Suprapubic skin (tissue), 4 donors: ENCODE measurements around the gene FRMD4A. TPM values are rescaled to one million over a fixed set of nuclear protein-coding genes. Genes with fewer than 3 reads are reported as not detected.
A peak's percentile ranks its signal among the peaks of the same experiment; 100 is the strongest.

Source experiments
- DNase-seq, 2 donors: peaks; one replicate each; pipeline ENCODE4 v3.0.0-alpha.2; 2019; ENCODE audit warnings: low spot score in 2 of 2
- H3K27ac ChIP-seq: fragments of 200-600 bp; sonication (generic); one replicate; pipeline ENCODE4 v1.5.1; 2019
- H3K27me3 ChIP-seq: fragments of 200-600 bp; sonication (generic); one replicate; pipeline ENCODE4 v1.5.1; 2019
- H3K36me3 ChIP-seq: fragments of 200-600 bp; sonication (generic); one replicate; pipeline ENCODE4 v1.5.1; 2019
- H3K4me1 ChIP-seq: fragments of 200-600 bp; sonication (generic); one replicate; pipeline ENCODE4 v1.5.1; 2019
- H3K4me3 ChIP-seq: fragments of 200-600 bp; sonication (generic); one replicate; pipeline ENCODE4 v1.5.1; 2019; ENCODE audit warnings: mild to moderate bottlenecking
- H3K9me3 ChIP-seq: fragments of 200-600 bp; sonication (generic); one replicate; pipeline ENCODE4 v1.5.1; 2019
- EP300 ChIP-seq: sonication (generic); formaldehyde crosslinking; IDR thresholded peaks from one replicate; pipeline ENCODE4 v1.6.1; 2017; ENCODE audit warnings: antibody characterized with exemption
- POLR2A ChIP-seq, 2 donors: fragments of 450-650 bp; IDR thresholded peaks; one replicate each; pipeline ENCODE4 v1.6.1; 2017; ENCODE audit warnings: antibody characterized with exemption in 2 of 2, mild to moderate bottlenecking in 2 of 2, moderate library complexity in 2 of 2
- POLR2AphosphoS5 ChIP-seq, 3 donors: sonication (generic); formaldehyde crosslinking; IDR thresholded peaks; one replicate each; pipeline ENCODE4 v1.6.1; 2017; ENCODE audit warnings: antibody characterized with exemption in 3 of 3
- WGBS: methylation state at CpG from one replicate; pipeline ENCODE4 v1.1.5; 2018; 5-methylcytosine and 5-hydroxymethylcytosine counted together
- total RNA-seq, 4 donors: library from RNA; depleted of rRNA; stranded (reverse); fragments of >200 nt; gene quantifications; one replicate each; pipeline ENCODE4 v1.1.0, GENCODE V29; 2016
- TF ChIP-seq, protein P1 (sequence below), 2 donors: fragments of 200-600 bp in 1 of 2; fragments of 450-650 bp in 1 of 2; sonication (generic) in 1 of 2; IDR thresholded peaks; one replicate each; pipeline ENCODE4 v1.5.1; 2016 to 2019; ENCODE audit warnings: antibody characterized with exemption in 2 of 2, mild to moderate bottlenecking in 1 of 2, moderate library complexity in 1 of 2

Gene FRMD4A
- total RNA-seq, 4 donors from 2014 or later: 27.4 to 86.3 (median 58.0) TPM

DNA sequence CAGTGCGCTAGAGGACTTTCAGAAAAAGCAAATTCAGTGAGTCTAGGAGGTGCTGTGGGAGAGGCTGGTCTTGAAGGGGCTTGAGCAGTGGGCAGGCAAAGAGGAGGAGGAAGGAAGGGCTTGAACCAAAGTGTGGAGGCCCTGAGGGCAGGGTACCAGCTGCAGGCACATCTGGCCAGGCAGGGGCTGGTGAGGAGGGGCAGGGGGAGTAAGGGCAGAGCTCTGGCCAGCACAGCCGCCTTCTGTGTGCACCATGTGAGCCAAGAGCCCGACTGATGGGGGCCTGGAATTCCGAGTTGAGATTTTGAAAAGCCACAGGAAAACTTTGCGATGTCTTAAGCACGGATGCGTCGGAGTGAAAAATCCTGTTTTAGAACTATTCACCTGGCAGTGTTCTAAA lies 669.5 kb downstream of the FRMD4A start:
- TF ChIP-seq EP300 (no peak), POLR2A (IDR thresholded peaks at IDR 0.05) (no peak), POLR2AphosphoS5 (IDR thresholded peaks at IDR 0.05) (no peak)
- TF ChIP-seq, protein P1, sequence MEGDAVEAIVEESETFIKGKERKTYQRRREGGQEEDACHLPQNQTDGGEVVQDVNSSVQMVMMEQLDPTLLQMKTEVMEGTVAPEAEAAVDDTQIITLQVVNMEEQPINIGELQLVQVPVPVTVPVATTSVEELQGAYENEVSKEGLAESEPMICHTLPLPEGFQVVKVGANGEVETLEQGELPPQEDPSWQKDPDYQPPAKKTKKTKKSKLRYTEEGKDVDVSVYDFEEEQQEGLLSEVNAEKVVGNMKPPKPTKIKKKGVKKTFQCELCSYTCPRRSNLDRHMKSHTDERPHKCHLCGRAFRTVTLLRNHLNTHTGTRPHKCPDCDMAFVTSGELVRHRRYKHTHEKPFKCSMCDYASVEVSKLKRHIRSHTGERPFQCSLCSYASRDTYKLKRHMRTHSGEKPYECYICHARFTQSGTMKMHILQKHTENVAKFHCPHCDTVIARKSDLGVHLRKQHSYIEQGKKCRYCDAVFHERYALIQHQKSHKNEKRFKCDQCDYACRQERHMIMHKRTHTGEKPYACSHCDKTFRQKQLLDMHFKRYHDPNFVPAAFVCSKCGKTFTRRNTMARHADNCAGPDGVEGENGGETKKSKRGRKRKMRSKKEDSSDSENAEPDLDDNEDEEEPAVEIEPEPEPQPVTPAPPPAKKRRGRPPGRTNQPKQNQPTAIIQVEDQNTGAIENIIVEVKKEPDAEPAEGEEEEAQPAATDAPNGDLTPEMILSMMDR (IDR thresholded peaks at IDR 0.05): no peak
- Histone ChIP-seq H3K27ac (peak overlapping the region; percentile 58), H3K36me3 (peaks cover 63% of the 10 kb centered on the region), H3K4me3 (no peak overlapping the region), H3K27me3 (no peaks in the 10 kb centered on the region), H3K4me1 (peaks cover 23% of the 10 kb centered on the region), H3K9me3 (no peaks in the 10 kb centered on the region)
- WGBS: 30% methylated on average over 8 of the region's 8 CpGs
- no peak for DNase-seq

DNA sequence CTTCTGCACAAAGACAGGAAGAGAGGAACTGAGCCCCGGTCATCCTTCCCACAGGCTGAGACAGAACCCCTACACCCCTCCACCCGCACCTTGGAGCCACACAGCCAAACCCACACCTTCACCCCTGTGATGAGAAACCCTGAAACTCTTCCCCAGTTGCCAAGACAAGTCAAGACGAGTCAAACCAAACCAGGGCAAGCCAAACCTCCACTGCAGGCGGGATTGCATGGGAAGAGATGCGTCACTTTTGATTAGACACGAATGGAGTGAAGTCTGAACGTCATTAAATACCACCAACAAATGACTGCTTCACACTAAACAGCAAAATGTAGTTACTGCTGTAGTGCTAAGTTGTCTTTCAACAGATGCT lies 670.2 kb downstream of the FRMD4A start:
- peaks cover 23% of the 10 kb centered on the region for H3K4me1 ChIP-seq
- H3K9me3 ChIP-seq: no peaks in the 10 kb centered on the region
- whole genome bisulfite sequencing: 43% methylated on average over 7 of the region's 7 CpGs
- DNase-seq: no peak
- H3K36me3 ChIP-seq: peaks cover 63% of the 10 kb centered on the region
- H3K27ac ChIP-seq: peak overlapping the region; percentile 64
- TF ChIP-seq POLR2AphosphoS5 (IDR thresholded peaks at IDR 0.05) (no peak), POLR2A (IDR thresholded peaks at IDR 0.05) (no peak), EP300 (no peak)
- TF ChIP-seq, protein P1 (IDR thresholded peaks at IDR 0.05): no peak
- no peaks in the 10 kb centered on the region for H3K27me3 ChIP-seq
- H3K4me3 ChIP-seq: no peak overlapping the region

DNA sequence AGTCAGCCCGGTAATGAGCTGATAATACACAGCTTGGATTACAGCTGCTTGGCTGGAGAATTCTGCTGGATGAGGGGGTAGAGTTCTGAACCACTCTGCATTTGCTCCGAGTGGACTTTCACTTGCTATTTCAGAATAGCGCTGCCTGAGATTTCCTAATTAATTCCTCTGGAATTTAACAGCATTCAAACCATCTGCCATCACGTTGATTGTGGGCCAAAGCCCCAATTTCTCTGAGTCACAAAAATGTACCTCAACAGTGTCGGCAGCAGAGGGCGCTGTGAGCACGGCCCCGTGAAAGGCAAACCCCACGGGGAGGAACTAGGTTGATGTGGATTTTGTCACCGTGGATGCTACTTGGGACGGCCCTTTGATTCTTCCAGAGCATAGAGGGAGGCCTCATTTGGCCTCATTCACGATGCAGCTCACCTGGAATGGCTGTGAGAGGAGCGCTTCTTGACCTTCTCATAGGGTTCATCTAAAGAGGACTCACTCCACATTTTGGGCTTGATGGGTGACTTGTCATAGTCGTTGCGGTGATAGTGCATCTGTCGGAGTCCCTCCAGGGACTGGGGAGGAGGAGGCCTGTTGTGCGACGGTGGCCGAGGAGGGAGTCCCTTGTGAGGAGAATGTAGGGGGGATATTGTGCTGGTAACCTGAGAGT lies 670.7 kb downstream of the FRMD4A start:
- TF ChIP-seq, protein P1 (IDR thresholded peaks at IDR 0.05): peak; percentile 82 to 86
- no peak for TF ChIP-seq POLR2AphosphoS5 (IDR thresholded peaks at IDR 0.05)
- Histone ChIP-seq H3K9me3 (no peaks in the 10 kb centered on the region), H3K36me3 (peaks cover 63% of the 10 kb centered on the region), H3K4me3 (no peak overlapping the region), H3K27me3 (no peaks in the 10 kb centered on the region), H3K27ac (peak overlapping the region; percentile 64), H3K4me1 (peaks cover 23% of the 10 kb centered on the region)
- WGBS: 13% methylated on average over 17 of the region's 19 CpGs
- DNase-seq: peak in 1 of 2 donors; percentile 80

DNA sequence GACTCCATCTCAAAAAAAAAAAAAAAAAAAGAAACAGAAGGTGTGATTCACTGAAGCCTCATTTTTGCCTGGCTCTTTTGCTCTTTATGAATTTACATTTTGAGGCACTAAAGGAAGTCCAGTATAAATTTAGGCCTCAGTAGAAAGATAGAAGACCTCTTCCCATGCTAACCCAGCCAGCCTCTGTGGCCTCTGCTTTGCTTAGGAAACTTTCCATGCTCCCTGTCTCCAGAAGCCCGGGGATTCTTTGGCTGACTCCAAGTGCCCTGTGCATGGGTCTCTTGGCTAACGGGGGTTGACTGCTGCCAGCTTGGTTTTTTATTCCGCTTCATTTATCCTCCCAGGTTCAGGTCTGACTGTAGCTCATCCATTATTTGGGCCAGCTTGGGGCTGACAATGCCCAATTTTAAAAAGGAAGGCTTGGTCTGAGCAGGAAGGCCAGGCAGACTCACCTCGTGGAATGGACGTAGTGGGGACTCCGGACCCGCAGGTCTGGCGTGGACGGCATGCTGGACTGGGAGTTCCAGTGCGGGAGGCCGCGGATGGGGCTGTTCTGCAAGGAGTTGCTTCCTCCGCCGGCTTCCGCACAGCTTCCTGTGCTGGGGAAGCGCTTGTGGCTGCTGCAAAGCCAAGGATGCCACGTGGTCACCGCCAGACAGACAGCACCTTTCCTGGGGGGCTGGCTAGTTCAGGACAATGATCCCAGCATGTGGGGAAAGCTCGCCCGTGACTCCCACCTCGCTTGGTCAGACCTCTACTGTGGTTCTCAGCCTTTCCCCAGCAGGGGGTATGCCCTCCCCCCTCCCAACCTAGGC lies 671.6 kb downstream of the FRMD4A start:
- no peak overlapping the region for H3K27ac ChIP-seq
- 79% methylated on average over 18 of the region's 21 CpGs for whole genome bisulfite sequencing
- H3K36me3 ChIP-seq: peaks cover 63% of the 10 kb centered on the region

DNA sequence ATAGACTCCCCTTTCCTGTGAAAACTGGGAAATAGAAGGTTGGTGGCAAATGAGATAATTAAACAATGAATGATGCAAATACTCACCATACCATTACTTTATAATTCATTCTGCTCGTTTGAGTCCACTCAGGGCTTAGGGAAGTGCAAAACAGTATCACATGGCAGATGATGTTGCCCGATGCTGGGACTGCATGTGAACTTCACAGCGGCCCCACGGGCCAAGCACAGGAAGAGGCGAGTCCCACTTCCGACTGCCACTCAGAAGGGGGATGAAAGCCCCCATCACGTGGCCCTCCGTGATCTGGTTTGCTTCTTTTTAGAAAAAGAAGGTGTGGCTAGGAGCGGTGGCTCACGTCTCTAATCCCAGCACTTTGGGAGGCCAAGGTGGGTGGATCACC lies 672.5 kb downstream of the FRMD4A start:
- 88% methylated on average over 7 of the region's 10 CpGs for WGBS
- Histone ChIP-seq H3K27ac (no peak overlapping the region), H3K27me3 (no peaks in the 10 kb centered on the region), H3K9me3 (no peaks in the 10 kb centered on the region), H3K4me3 (no peak overlapping the region), H3K36me3 (peaks cover 61% of the 10 kb centered on the region), H3K4me1 (peaks cover 23% of the 10 kb centered on the region)
- no peak for DNase-seq
- TF ChIP-seq, protein P1 (IDR thresholded peaks at IDR 0.05): no peak
- TF ChIP-seq POLR2A (IDR thresholded peaks at IDR 0.05) (no peak), EP300 (no peak), POLR2AphosphoS5 (IDR thresholded peaks at IDR 0.05) (no peak)

More for the DNA sequence above, 671.6 kb downstream of the FRMD4A start:
- Histone ChIP-seq H3K9me3 (no peaks in the 10 kb centered on the region), H3K27me3 (no peaks in the 10 kb centered on the region), H3K4me3 (no peak overlapping the region), H3K4me1 (peaks cover 23% of the 10 kb centered on the region)
- TF ChIP-seq EP300 (no peak), POLR2AphosphoS5 (IDR thresholded peaks at IDR 0.05) (no peak), POLR2A (IDR thresholded peaks at IDR 0.05) (no peak)
- TF ChIP-seq, protein P1 (IDR thresholded peaks at IDR 0.05): no peak
- no peak for DNase-seq
